ENCODE data around the gene PCDHGA10. TPM values are rescaled to one million over a fixed set of nuclear protein-coding genes. Genes with fewer than 3 reads are reported as not detected.
"Not testable (repeated sequence)": the region's sequence is repeated elsewhere in the genome, so short reads cannot be mapped to it uniquely, and the experiment has no call there.

The PCDHGA10 gene
- total RNA-seq, 1 experiment from 2014 or later, result 0.69 TPM

- no peak overlapping the region for H3K4me3 ChIP-seq (ENCODE audit: low read depth in 2 of 2, low read length in 2 of 2)
- ATAC-seq (no peak), DNase-seq (ENCODE audit: low read depth, low spot score) (no peak)
- no TSS peak for BruUV-seq (replicated peaks)
- no peak for TF ChIP-seq REST (IDR thresholded peaks at IDR 0.05; ENCODE audit: insufficient read depth in 1 of 2, low read depth in 2 of 2, low read length in 1 of 2)
- no peak for TF ChIP-seq POLR2AphosphoS5 (IDR thresholded peaks at IDR 0.05; ENCODE audit: low read depth, low read length)
- TF ChIP-seq SIN3A (IDR thresholded peaks at IDR 0.05; ENCODE audit: borderline replicate concordance, insufficient read depth, low read depth, low read length), result no peak
- TF ChIP-seq TCF7L2 (IDR thresholded peaks at IDR 0.05; ENCODE audit: low read depth, low read length), result no peak
- TF ChIP-seq CTCF (IDR thresholded peaks at IDR 0.05), result no peak
- ChIA-PET POLR2A (no interaction called here), CTCF (no interaction called here)
- H3K36me3 ChIP-seq (ENCODE audit: control insufficient read depth, insufficient read depth, low read length), result no peaks in the 10 kb centered on the region
- H3K27me3 ChIP-seq (ENCODE audit: control insufficient read depth, insufficient read depth, low read length), result no peaks in the 10 kb centered on the region; the same call in 1 of the 2 replicates
- in situ Hi-C loops (cut with HindIII; ENCODE audit: low pct_unique_long_range_greater_than_20kb, low sequenced_read_pairs) (no loop called here), intact Hi-C loops (cut with micrococcal nuclease; ENCODE audit: unreplicated experiment) (no loop called here)
- no peaks in the 10 kb centered on the region for H3K4me1 ChIP-seq (ENCODE audit: control insufficient read depth, insufficient read depth, low read length)
- H3K9me3 ChIP-seq (ENCODE audit: control insufficient read depth, insufficient read depth, low read depth, low read length), result no peaks in the 10 kb centered on the region; the same call in 1 of the 2 replicates
- H3K27ac ChIP-seq (ENCODE audit: low read length), result no peak overlapping the region
Measured at GRCh38 chr5:141393267-141393666, 19.5 kb upstream of the PCDHGA10 start.

- CTCF ChIA-PET; DNase-seq (ENCODE audit: low read depth, low spot score); H3K9me3 ChIP-seq (ENCODE audit: control insufficient read depth, insufficient read depth, low read depth, low read length); H3K4me3 ChIP-seq (ENCODE audit: low read depth in 2 of 2, low read length in 2 of 2); intact Hi-C loops (cut with micrococcal nuclease; ENCODE audit: unreplicated experiment); ATAC-seq; H3K27me3 ChIP-seq (ENCODE audit: control insufficient read depth, insufficient read depth, low read length); POLR2A ChIA-PET; H3K27ac ChIP-seq (ENCODE audit: low read length); H3K4me1 ChIP-seq (ENCODE audit: control insufficient read depth, insufficient read depth, low read length); BruUV-seq (replicated peaks); in situ Hi-C loops (cut with HindIII; ENCODE audit: low pct_unique_long_range_greater_than_20kb, low sequenced_read_pairs); H3K36me3 ChIP-seq (ENCODE audit: control insufficient read depth, insufficient read depth, low read length): not testable (repeated sequence)
Measured at GRCh38 chr5:141394401-141395187, 18.2 kb upstream of the PCDHGA10 start.
